ENCODE data around the gene ZNF486.

GRCh38 chr19:20164456-20164855 lies 2.6 kb upstream of the ZNF486 start:
- TF ChIP-seq POLR2AphosphoS5 (IDR thresholded peaks at IDR 0.05; ENCODE audit: low read depth, low read length) (no peak), SIN3A (IDR thresholded peaks at IDR 0.05; ENCODE audit: borderline replicate concordance, insufficient read depth, low read length) (no peak), TAF1 (IDR thresholded peaks at IDR 0.05; ENCODE audit: borderline replicate concordance, insufficient read depth, low read length) (no peak)
- TF ChIP-seq, protein P1, sequence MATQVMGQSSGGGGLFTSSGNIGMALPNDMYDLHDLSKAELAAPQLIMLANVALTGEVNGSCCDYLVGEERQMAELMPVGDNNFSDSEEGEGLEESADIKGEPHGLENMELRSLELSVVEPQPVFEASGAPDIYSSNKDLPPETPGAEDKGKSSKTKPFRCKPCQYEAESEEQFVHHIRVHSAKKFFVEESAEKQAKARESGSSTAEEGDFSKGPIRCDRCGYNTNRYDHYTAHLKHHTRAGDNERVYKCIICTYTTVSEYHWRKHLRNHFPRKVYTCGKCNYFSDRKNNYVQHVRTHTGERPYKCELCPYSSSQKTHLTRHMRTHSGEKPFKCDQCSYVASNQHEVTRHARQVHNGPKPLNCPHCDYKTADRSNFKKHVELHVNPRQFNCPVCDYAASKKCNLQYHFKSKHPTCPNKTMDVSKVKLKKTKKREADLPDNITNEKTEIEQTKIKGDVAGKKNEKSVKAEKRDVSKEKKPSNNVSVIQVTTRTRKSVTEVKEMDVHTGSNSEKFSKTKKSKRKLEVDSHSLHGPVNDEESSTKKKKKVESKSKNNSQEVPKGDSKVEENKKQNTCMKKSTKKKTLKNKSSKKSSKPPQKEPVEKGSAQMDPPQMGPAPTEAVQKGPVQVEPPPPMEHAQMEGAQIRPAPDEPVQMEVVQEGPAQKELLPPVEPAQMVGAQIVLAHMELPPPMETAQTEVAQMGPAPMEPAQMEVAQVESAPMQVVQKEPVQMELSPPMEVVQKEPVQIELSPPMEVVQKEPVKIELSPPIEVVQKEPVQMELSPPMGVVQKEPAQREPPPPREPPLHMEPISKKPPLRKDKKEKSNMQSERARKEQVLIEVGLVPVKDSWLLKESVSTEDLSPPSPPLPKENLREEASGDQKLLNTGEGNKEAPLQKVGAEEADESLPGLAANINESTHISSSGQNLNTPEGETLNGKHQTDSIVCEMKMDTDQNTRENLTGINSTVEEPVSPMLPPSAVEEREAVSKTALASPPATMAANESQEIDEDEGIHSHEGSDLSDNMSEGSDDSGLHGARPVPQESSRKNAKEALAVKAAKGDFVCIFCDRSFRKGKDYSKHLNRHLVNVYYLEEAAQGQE (IDR thresholded peaks at IDR 0.05; ENCODE audit: insufficient read depth in 1 of 2, low read depth in 2 of 2, low read length in 2 of 2): no peak
